ENCODE measurements around the gene DOCK3. TPM values are rescaled to one million over a fixed set of nuclear protein-coding genes. Genes with fewer than 3 reads are reported as not detected.

Gene DOCK3, protein sequence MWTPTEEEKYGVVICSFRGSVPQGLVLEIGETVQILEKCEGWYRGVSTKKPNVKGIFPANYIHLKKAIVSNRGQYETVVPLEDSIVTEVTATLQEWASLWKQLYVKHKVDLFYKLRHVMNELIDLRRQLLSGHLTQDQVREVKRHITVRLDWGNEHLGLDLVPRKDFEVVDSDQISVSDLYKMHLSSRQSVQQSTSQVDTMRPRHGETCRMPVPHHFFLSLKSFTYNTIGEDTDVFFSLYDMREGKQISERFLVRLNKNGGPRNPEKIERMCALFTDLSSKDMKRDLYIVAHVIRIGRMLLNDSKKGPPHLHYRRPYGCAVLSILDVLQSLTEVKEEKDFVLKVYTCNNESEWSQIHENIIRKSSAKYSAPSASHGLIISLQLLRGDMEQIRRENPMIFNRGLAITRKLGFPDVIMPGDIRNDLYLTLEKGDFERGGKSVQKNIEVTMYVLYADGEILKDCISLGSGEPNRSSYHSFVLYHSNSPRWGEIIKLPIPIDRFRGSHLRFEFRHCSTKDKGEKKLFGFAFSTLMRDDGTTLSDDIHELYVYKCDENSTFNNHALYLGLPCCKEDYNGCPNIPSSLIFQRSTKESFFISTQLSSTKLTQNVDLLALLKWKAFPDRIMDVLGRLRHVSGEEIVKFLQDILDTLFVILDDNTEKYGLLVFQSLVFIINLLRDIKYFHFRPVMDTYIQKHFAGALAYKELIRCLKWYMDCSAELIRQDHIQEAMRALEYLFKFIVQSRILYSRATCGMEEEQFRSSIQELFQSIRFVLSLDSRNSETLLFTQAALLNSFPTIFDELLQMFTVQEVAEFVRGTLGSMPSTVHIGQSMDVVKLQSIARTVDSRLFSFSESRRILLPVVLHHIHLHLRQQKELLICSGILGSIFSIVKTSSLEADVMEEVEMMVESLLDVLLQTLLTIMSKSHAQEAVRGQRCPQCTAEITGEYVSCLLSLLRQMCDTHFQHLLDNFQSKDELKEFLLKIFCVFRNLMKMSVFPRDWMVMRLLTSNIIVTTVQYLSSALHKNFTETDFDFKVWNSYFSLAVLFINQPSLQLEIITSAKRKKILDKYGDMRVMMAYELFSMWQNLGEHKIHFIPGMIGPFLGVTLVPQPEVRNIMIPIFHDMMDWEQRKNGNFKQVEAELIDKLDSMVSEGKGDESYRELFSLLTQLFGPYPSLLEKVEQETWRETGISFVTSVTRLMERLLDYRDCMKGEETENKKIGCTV (N-terminal part only)
- total RNA-seq, result 42.6 TPM

DNA sequence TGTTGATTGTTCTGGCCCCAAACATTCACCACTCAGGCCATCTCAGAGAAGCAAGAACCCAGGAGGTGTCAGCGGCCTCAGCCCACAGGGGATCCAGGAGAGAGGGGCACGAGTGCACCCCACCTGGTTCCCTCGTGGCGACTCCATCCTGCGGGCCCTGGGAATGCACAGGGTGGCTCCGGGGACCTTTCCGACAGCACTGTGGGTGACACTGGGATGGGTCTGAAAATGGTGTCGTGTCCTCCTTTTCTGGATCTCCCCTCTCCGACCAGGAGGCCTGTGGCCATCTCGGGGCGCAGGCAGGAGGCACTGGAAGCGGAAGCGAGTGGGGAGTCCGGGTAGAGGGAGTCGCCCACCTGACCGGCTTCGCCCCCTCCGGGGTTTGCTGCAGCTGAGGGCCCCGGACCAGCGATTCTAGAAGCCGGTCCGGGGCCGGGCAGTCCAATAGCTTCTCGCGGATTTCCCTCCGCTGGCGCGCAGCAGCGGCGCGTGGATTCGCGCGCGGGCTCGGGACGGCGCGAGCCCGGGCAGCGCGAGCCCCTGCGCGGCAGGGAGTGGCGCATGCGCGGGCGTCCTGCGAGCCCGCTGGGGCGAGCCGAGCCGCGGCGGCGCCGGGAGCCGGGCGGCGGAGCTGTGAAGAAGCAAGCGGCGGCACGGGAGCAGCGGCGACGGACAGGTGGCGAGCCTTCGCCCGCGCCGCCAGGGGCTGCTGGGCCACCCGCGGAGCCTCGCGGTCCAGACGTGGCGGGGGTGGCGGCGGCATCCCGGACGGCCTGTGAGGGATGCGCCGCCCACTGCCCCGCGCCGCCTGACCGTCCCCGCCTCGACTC, at the start of gene DOCK3:
TSS of gene DOCK3 (plus strand) at position 579 of the 830 bp plus-strand sequence. CDS start 337 bp downstream, outside the sequence.
- peak; percentile 32 for DNase-seq

DNA sequence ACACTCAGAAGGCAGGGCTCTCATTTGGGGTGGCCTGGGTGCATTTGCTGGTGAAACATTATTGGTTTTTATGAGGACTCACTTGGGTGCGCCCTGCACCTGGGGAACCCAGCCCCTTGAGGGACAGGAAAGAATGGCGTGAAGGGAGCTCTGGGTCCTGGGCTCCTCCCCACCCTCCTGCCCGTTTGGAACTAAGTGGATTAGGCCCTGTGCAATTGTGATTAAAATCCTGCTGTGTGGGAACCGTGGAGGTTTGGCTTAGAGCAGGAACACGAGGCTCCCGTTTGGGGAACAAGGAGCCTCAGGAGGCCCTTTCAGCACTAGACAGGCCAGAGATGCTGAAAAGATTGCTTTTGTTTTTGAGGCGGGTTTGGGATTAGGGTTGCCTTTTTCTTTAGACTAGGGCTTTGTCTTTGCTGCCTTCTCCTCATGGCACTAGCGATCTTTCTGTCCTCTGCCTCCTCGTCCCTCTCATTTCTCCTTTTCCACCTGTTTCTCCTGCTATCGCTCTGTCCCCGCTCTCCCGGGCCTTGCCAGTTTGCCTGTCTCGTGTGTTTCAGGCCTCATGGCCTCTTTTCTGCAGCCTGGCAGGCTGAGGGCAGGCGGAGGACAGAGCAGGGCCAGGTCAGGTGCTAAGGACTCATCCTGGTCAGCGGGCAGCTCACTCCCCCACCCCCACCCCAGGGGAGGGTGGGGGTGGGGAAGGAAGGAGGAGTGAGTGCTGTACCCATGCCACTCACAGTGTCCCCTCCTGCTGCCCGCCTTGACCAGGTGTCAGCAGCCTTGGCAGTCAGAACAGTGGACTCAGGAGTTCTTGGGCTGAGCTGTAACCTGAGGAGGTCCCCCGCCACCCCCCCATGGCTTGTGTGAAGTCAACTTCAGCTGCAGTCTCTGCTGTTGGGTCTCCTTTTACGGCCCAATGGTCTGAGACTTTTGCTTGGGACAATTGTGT, 49.2 kb upstream of the DOCK3 start:
- DNase-seq, result no peak

DNA sequence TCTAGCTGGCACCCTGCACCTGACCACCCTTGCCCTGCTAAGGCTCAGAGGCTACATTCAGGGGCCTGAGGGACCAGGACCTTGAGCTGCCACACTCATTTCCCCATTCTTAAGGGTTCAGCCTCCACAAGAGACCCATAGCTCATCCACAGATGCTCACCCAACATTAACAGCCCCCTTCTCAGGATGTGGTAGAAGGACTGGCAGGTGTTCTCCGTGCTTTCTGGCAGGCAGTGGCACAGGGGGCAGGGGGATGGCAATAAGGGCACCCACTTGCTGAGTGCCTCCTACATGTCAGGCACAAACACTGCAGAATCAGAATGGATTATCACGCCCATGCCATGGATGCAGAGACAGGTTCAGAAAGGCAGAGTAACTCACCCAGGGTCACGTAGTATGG, 48.3 kb upstream of the DOCK3 start:
- DNase-seq, result no peak

DNA sequence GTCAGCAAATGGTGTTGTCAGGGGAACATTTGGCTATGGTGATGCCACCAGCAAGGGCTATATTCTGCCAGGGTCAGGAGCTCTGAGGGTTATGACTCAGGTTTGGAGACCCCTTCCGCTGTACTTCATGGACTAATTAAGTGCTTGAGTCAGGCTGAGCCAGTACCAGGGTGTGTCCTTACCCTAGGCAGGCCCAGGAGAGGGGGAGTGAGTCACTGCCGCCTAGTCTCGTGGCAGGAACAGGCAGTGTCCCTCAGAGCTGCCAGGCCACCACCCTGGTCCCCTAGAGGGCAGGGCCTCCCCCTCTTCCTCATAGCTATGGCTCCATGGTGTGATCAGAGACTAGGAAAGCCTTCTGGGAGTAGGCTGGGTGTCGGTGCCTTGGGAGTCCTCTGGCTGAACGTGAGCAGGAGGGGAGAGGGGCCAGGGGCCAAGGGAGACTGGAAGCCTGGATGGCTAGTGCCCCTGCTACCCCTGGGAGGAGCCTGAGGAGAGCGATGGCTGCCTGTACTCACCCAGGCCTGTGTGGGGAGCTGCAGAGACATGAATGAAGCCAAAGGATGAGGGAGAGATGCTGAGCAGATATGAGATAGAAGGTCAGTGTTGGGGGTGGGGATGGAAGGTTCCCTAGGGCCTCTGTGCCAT, 47.2 kb upstream of the DOCK3 start:
- no peak for DNase-seq

DNA sequence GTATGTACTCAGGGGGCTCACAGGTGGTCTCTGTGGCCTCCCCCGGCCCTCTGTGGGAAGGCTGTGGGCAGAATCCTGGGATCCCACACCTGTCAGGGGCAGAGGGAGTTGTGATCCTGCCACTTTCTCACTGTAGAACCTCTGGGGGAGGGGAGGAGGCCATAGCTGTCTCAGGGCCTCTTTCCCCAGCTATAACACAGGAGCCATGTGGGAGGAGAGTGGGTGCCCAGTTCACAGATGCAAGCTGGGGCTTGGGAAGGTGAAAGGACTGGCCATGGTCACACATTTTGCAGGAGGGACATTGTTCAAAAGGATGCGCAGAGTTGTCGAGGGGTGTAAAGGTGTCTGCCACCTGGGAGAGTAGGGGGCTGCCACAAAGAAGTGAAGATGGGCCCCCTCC, 46.1 kb upstream of the DOCK3 start:
- no peak for DNase-seq

DNA sequence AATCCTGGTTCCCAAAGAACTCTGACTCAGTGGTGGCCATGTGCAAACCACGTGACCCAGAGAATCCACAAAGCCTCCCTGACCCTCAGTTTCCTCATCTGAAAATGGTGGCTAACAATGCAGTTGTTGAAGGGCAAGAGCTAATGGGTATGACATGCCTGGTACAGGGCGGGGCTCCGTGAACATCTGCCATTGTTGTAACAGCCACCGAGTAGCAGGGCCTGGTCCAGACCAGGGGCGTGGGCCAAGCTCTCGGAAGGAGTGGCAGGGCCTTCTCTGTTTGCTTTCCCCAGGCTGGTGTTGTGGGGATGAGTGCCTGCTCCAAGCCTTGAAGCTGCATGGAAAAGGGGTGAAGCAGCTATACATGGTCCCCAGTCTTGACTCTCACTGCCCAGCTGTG, 44.3 kb upstream of the DOCK3 start:
- DNase-seq, result no peak

DNA sequence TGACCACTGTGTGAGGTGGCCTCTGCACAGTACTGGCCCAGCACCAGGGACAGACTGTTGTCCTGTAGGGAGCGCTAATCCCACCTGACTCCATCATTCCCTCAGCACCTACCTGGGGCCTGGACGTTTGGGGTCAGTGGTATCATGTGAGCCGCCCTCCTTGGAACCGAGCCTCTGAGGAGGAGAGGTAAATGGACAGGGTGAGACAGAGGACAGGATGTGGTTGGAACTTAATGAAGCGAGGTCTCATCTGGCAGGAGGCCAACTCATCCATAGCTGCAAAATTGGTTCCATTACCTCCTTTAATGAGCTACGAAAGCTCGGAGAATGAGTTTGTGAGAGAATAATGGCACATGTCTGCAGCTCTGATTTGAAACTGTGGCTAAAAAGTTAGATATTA, 43.9 kb upstream of the DOCK3 start:
- no peak for DNase-seq

DNA sequence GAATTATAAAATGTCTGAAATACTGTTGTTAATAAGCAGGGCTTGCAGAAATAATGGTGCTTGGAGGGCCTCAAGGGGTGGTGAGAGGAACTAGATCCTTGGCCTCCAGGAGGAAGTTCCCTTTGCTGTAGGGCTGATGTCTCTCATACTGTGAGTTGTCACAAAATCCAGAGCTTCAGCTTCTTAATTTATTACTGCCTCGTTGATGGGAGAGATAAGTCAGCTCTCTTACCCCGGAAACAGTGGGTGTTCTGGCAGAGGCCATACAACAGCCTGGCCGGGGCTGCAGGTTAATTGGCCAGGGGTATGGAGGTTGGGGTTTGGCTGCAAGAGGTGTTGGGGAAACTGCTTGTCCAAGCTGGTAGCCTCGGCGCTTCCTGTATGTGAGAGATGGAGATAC, 42.3 kb upstream of the DOCK3 start:
- no peak for DNase-seq

DNA sequence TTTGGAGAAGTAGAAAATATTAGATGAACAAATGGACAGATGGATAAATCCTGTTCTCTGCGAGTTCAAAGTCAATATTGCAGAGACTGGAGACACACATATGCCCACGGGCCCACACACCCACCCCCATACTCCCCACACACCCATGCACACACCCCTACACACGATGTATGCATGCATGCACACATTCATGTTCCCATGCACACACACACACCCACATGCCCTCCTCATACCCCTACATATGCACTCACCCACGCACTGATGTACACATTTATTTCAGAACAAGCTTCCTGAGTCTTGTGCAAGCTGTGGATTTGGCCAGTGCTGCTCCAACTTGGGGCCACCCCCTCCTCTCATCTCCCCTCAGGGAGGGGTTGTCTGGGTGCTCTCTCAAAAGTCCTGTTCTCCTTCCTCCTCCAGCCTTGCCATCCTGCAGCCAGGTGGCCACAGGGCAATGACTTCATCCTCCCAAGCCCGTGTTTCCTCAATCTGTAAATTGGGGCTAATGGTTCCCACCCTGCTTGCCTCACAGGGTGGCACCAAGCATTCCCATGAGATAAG, 41.4 kb upstream of the DOCK3 start:
- no peak for DNase-seq

DNA sequence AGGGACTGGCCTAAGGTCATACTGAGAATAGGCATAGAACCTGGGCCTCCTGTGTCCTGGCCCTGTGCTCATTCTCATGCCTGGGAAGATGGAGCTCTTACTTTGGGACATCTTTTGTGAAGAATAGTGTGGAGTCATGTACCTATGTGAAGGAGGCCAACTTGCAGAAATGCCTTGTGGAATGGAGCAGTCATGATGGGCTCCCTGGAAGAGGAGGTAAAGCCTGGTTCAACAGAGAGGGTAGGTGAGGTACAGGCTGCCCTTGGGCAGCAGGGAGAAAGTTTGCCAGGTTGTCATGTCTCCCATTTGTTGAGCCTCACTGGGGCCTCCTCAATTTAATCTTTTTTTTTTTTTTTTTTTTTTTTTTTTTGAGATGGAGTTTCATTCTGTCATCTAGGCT, 39.7 kb upstream of the DOCK3 start:
- no peak for DNase-seq

DNA sequence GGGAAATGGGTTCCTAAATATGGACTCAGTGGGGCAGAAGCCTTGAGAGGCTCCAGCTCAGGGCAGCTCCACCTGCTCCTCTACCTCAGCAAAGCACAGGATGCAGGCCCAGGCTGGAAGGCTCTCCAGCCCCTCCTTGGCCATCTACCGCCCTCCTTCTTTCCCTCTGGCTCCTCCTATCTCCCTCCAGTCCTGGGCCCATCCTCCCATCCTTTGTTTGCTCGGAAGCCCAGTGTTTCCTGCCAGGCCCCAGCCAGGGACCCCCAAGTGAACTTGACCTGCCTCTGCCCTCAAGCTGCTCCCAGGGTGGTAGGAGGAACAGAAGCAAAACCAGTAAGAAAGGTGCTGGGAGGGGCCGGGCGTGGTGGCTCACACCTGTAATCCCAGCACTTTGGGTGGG, 37.7 kb upstream of the DOCK3 start:
- DNase-seq, result no peak

DNA sequence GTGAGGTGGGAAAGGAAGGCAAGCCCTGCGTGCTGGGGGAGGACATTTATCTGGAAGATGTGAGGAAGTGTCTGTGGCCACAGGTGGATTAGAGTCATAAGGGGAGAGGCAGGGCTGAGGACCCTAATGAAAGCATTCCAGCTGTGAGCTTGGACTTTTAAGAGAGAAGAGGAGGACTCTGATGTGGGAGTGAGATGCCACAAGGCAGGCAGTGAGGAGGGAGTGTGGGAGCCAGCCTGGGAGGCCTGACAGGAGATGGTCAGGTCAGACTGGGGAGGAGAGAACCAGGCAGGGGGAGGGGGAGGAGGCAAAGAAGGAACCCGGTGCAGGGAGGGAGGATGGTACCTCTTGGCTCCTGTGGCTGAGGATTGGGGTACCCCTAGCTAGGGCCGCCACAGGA, 36.8 kb upstream of the DOCK3 start:
- no peak for DNase-seq

DNA sequence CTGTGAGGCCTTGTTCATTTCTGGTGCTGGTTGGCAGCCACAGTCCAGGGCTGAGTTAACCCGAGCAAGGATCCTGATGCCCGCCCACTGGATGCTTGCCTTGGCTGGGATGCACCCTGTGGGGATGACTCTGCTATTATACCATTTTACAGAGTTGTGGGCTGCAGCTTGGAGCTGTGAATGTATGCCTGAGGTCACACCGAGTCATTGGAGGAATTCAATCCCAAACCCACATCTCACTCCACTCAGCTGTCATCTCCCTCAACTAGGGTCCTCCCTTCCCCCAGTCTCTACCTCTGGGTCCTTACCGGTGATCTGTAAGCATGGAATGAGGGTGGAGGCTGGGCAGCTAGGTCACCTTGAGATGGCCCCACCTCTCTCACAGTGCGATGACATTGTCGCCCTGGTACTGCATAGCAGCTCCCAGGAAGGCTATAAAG, 35.7 kb upstream of the DOCK3 start:
- DNase-seq, result no peak

DNA sequence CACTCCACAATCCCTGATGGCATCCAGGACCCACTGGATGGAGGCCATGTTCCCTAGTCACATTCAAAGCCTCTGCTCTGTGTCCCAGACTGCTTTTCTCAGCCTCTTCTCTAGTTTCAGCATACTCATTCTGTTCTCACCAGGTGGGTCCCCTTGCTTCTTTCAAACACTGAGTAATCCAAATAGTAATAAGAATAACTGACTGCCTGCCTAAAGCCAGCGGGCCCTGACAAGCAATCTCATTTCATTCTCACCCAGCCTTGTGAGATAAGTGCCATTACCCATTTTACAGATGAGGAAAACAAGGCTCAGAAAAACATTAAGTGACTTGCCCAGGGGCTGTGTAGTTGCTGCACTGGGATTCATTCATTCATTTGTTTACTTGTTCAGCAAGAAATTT, 32.3 kb upstream of the DOCK3 start:
- no peak for DNase-seq

DNA sequence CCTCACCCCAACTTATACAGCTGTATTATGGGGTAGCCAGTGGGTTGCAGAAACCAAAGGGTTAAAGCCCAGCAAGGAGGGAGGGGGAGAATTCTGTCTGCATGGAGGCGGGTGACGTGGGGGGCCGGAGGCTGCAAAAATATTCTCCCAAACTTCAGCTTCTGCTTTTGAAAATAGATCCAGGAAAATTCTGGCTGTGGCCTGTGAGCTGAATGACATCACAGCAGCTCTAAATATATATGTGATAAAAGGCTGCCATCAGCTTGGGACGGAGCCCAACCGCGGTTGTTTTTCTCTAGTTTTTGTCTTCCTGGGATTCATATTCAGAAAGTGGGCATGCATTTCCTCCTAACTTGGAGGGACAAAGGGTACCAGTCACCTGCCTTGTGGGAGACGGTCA, 30.2 kb upstream of the DOCK3 start:
- DNase-seq, result peak; percentile 58

DNA sequence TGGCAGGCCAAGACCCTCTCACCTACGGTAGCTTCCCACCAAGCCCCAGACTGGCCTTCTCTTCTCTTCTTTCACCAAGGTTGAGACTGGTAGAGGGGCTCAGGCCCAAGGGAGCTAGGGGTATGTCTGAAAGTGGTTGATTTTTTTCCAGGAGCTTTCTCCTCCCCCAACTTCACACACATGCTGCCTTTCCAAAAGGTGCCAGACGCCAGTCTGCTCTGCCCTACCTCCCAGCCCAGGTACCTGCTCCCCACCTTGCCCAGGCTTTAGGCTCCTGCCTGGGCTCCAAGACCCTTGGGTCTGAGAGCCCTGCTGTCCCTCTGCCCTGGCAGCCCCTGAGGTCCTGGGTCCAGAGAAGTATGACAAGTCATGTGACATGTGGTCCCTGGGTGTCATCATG, 29.3 kb upstream of the DOCK3 start:
- DNase-seq, result no peak

DNA sequence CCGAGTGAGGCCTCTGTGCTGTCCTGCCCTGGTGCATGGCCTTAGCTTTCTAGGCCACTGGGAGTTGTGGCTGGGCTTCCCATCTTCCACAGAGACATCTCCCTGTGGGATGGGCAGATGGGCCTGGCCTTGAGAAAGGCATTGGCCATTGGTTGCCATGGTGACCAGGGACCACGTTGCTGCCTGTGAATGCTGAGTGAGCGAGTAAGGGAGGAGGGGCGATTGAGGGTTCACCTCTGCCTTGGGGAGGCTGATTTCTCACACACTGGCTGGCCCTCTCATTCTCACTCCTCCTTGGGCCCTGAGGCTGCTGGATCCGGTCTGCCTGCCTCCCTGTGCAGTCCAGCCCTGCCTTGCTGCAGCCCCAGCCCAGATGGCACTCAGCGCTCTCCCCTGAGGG, 26.4 kb upstream of the DOCK3 start:
- DNase-seq, result no peak

DNA sequence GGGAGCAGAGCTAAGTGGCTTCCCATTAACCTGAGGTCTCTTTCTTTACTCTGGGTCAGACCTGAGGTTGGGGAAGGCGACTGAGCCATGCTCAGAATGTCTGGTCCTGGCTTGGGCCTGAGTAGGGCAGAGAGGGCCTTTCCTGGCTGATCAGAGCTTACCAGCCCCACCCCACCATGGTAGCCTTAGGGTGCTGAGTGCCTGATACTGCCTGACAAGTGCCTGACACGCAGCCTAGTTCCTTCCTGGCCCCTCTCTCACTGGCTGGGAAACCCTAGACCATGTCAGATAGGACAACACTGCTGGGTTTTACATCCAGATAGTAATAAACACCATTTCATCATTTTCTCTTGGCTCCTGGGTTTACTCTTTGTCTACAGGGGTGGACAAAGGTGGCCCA, 25.8 kb upstream of the DOCK3 start:
- DNase-seq, result no peak

DNA sequence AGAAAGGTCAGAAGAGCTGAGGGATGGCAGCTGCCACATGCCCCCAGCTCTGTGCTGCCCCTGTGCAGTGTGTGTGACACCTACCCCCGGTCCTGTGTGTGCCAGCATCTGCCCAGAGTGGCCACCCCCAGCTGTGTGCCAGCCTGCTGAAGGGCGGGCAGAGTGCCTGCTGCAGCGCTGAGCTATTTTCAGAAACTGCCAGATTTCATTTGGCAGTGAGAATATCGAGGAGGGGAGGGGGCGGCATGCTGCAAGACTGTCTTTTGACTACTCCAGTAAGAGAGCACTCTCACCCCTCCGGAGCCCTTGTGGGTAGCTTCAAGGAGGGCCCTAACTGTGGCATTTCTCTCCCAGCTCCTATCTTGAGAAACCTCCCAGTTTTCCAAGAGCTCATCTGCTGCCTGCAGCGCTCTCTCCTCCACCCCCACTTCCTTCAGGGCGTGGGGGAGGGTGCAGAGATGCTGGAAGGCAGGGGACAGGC, 25.2 kb upstream of the DOCK3 start:
- peak; percentile 84 for DNase-seq

DNA sequence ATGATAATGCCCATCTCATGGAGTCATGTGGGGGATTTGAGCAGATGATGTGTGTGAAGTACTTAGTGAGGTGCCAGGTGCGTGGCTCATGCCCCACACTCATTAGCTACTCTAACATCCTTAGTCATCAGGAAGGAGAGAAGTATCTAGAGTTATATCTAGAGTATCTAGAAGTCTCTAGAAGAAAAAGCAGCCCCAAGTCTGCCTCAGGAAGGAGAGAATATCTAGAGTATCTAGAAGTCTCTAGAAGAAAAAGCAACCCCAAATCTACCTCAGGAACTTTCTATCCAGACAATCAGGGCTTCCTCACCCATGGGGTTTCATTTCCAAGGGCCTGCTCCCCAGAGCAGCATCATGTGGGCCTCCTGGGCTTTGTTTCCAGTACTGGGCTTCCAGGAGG, 24.7 kb upstream of the DOCK3 start:
- no peak for DNase-seq
